Fibroblast of the aortic adventitia (primary cell): Measurements from ENCODE around the gene AVPR2. TPM values are rescaled to one million over a fixed set of nuclear protein-coding genes. Genes with fewer than 3 reads are reported as not detected.

ENCODE experiments used
- DNase-seq: peaks from one replicate; pipeline ENCODE4 v3.0.0-alpha.2; 2010; ENCODE audit warnings: low read depth
- H3K4me3 ChIP-seq: 2 replicates; pipeline ENCODE4 v1.5.1; 2011; ENCODE audit warnings: low read depth, mild to moderate bottlenecking, control low read depth, low read length, moderate library complexity
- CTCF ChIP-seq: IDR thresholded peaks from 2 replicates; pipeline ENCODE4 v1.5.1; 2011; ENCODE audit warnings: mild to moderate bottlenecking, low read length, control low read depth, inconsistent platforms; ENCODE audit not compliant: insufficient read depth
- total RNA-seq: library from RNA; depleted of rRNA; stranded (reverse); fragments of >200 nt; gene quantifications from 2 replicates; pipeline ENCODE4 v1.2.3, GENCODE V29; 2012; ENCODE audit warnings: low replicate concordance

AVPR2 gene
- total RNA-seq, 1 donor = not detected

GRCh38 chrX:153881281-153881680 is 23.2 kb upstream of the AVPR2 start:
- H3K4me3 ChIP-seq = no peak overlapping the region
- no peak for DNase-seq
- no peak for TF ChIP-seq CTCF

GRCh38 chrX:153882086-153882498 is 22.4 kb upstream of the AVPR2 start:
- no peak overlapping the region for H3K4me3 ChIP-seq
- no peak for TF ChIP-seq CTCF
- no peak for DNase-seq

GRCh38 chrX:153882557-153882956 is 21.9 kb upstream of the AVPR2 start:
- TF ChIP-seq CTCF = no peak
- DNase-seq = no peak
- H3K4me3 ChIP-seq = no peak overlapping the region

- no peak overlapping the region for H3K4me3 ChIP-seq
- no peak for DNase-seq
- no peak for TF ChIP-seq CTCF
Measured at GRCh38 chrX:153883163-153883843, 21.2 kb upstream of the AVPR2 start.

- no peak for TF ChIP-seq CTCF
- no peak overlapping the region for H3K4me3 ChIP-seq
- no peak for DNase-seq
Measured at GRCh38 chrX:153884136-153884535, 20.3 kb upstream of the AVPR2 start.

GRCh38 chrX:153884590-153884989 is 19.9 kb upstream of the AVPR2 start:
- no peak overlapping the region for H3K4me3 ChIP-seq
- DNase-seq = no peak
- no peak for TF ChIP-seq CTCF
